ENCODE data around the gene KRT7. TPM values are rescaled to one million over a fixed set of nuclear protein-coding genes. Genes with fewer than 3 reads are reported as not detected.

The KRT7 gene
- total RNA-seq, 1 experiment from 2014 or later, result 3,783 TPM

GRCh38 chr12:52203079-52203921 lies 29.7 kb upstream of the KRT7 start:
- Histone ChIP-seq H3K36me3 (ENCODE audit: low read depth) (no peaks in the 10 kb centered on the region), H3K4me1 (replicated peaks; ENCODE audit: insufficient read depth) (peaks cover 71% of the 10 kb centered on the region), H3K9me2 (ENCODE audit: insufficient read depth) (no peaks in the 10 kb centered on the region), H3K9me3 (ENCODE audit: insufficient read depth, low read depth) (no peaks in the 10 kb centered on the region), H3F3A (ENCODE audit: insufficient read depth, low read depth) (peaks cover 32% of the 10 kb centered on the region; the same call in 1 of the 2 replicates), H3K79me2 (ENCODE audit: low read depth) (no peaks in the 10 kb centered on the region), H3K27me3 (ENCODE audit: insufficient read depth, low read depth) (no peaks in the 10 kb centered on the region), H4K20me1 (ENCODE audit: insufficient read depth) (no peaks in the 10 kb centered on the region), H3K4me2 (peak overlapping the region; percentile 58), H3K4me3 (no peak overlapping the region), H2AFZ (no peak overlapping the region), H3K27ac (peak overlapping the region; percentile 47; the same call in 1 of the 2 replicates)
- peak; percentile 77 to 78 for DNase-seq
- no TSS peak for BruUV-seq (replicated peaks)
- intact Hi-C loops (cut with micrococcal nuclease; ENCODE audit: unreplicated experiment), result loop anchor here (1.0 kb wide), 1 partner anchor 17 kb away; no protein-coding TSS in a partner anchor
- TF ChIP-seq CTCF (conservative IDR thresholded peaks at IDR 0.05), result no peak
- no peak for TF ChIP-seq EZH2 (IDR thresholded peaks at IDR 0.05; ENCODE audit: low read depth)
- POLR2A ChIA-PET (ENCODE audit: unreplicated experiment), result interaction anchor here (0.5 to 0.9 kb wide), 5 partner anchors 10 to 91 kb away, joined by 3 to 34 read pairs (median 9); no protein-coding TSS in a partner anchor
- CTCF ChIA-PET, result interaction anchor here (0.6 kb wide), 1 partner anchor 124 kb away, joined by 7 read pairs; no protein-coding TSS in a partner anchor

GRCh38 chr12:52204095-52204930 lies 28.7 kb upstream of the KRT7 start:
- ChIA-PET POLR2A (ENCODE audit: unreplicated experiment) (no interaction called here), CTCF (interaction anchor here (0.6 kb wide), 1 partner anchor 122 kb away, joined by 7 read pairs; no protein-coding TSS in a partner anchor)
- peak overlapping the region; percentile 47; the same call in 1 of the 2 replicates for H3K27ac ChIP-seq
- no peak overlapping the region for H3K4me3 ChIP-seq
- H3K4me2 ChIP-seq, result peak overlapping the region; percentile 58
- peak in 1 of 2 experiments; percentile 46 for DNase-seq
- no peaks in the 10 kb centered on the region for H3K36me3 ChIP-seq (ENCODE audit: low read depth)
- peaks cover 65% of the 10 kb centered on the region for H3K4me1 ChIP-seq (replicated peaks; ENCODE audit: insufficient read depth)
- TF ChIP-seq CTCF (conservative IDR thresholded peaks at IDR 0.05), result no peak
- TF ChIP-seq EZH2 (IDR thresholded peaks at IDR 0.05; ENCODE audit: low read depth), result no peak
- no peaks in the 10 kb centered on the region for H3K9me2 ChIP-seq (ENCODE audit: insufficient read depth)
- no peaks in the 10 kb centered on the region for H3K79me2 ChIP-seq (ENCODE audit: low read depth)
- no peaks in the 10 kb centered on the region for H3K27me3 ChIP-seq (ENCODE audit: insufficient read depth, low read depth)
- no peaks in the 10 kb centered on the region for H3K9me3 ChIP-seq (ENCODE audit: insufficient read depth, low read depth)
- intact Hi-C loops (cut with micrococcal nuclease; ENCODE audit: unreplicated experiment), result no loop called here
- peaks cover 29% of the 10 kb centered on the region; the same call in 1 of the 2 replicates for H3F3A ChIP-seq (ENCODE audit: insufficient read depth, low read depth)
- H4K20me1 ChIP-seq (ENCODE audit: insufficient read depth), result no peaks in the 10 kb centered on the region
- BruUV-seq (replicated peaks), result TSS peak; percentile 69
- H2AFZ ChIP-seq, result no peak overlapping the region

GRCh38 chr12:52204931-52205505 lies 28.0 kb upstream of the KRT7 start:
- no peaks in the 10 kb centered on the region for H3K9me3 ChIP-seq (ENCODE audit: insufficient read depth, low read depth)
- peak overlapping the region; percentile 58; the same call in 1 of the 2 replicates for H3K4me2 ChIP-seq
- no peaks in the 10 kb centered on the region for H4K20me1 ChIP-seq (ENCODE audit: insufficient read depth)
- no TSS peak for BruUV-seq (replicated peaks)
- peaks cover 64% of the 10 kb centered on the region for H3K4me1 ChIP-seq (replicated peaks; ENCODE audit: insufficient read depth)
- H2AFZ ChIP-seq, result no peak overlapping the region
- H3K27ac ChIP-seq, result no peak overlapping the region
- TF ChIP-seq EZH2 (IDR thresholded peaks at IDR 0.05; ENCODE audit: low read depth) (no peak), CTCF (conservative IDR thresholded peaks at IDR 0.05) (no peak)
- no peaks in the 10 kb centered on the region for H3K36me3 ChIP-seq (ENCODE audit: low read depth)
- intact Hi-C loops (cut with micrococcal nuclease; ENCODE audit: unreplicated experiment), result no loop called here
- H3K9me2 ChIP-seq (ENCODE audit: insufficient read depth), result no peaks in the 10 kb centered on the region
- H3K79me2 ChIP-seq (ENCODE audit: low read depth), result no peaks in the 10 kb centered on the region
- DNase-seq, result no peak
- CTCF ChIA-PET, result no interaction called here
- POLR2A ChIA-PET (ENCODE audit: unreplicated experiment), result interaction anchor here (3.6 kb wide), 1 partner anchor 13 kb away, joined by 26 read pairs; the partner anchor contains the start of gene KRT80
- no peak overlapping the region for H3K4me3 ChIP-seq
- H3F3A ChIP-seq (ENCODE audit: insufficient read depth, low read depth), result peaks cover 29% of the 10 kb centered on the region; the same call in 1 of the 2 replicates
- no peaks in the 10 kb centered on the region for H3K27me3 ChIP-seq (ENCODE audit: insufficient read depth, low read depth)
